K562 (cell line): Measurements from ENCODE around the gene KRT31.

ENCODE experiments used
- JUN ChIP-seq, 2 experiments: sonication (generic) in 1 of 2; formaldehyde crosslinking in 1 of 2; IDR thresholded peaks; 2 replicates each; pipeline versions ENCODE4 v1.6.1 to v1.8.0; 2012 to 2022; ENCODE audit warnings: borderline replicate concordance in 2 of 2, mild to moderate bottlenecking in 2 of 2, improper control_type of control experiment in 1 of 2, low read depth in 1 of 2, low read length in 1 of 2, missing genetic modification reagents in 1 of 2
- SMC3 ChIP-seq: conservative IDR thresholded peaks from 2 replicates; pipeline ENCODE4 v1.6.1; 2011; ENCODE audit warnings: low read depth, low read length, improper control_type of control experiment; ENCODE audit not compliant: insufficient read depth
- TAF7 ChIP-seq: fragments of 450-650 bp; IDR thresholded peaks from 2 replicates; pipeline ENCODE4 v1.6.1; 2016; ENCODE audit warnings: missing genetic modification characterization, missing compliant biosample characterization
- ZKSCAN1 ChIP-seq: fragments of 150-350 bp; IDR thresholded peaks from 2 replicates; pipeline ENCODE4 v1.6.1; 2016; ENCODE audit warnings: low read depth, low read length
- TF ChIP-seq, protein P1 (sequence below), 3 experiments: IDR thresholded peaks in 2 of 3; conservative IDR thresholded peaks in 1 of 3; 2 replicates each; pipeline ENCODE4 v1.5.1; 2011 to 2012; ENCODE audit warnings: low read length in 3 of 3, mild to moderate bottlenecking in 3 of 3, control low read depth in 2 of 3, improper control_type of control experiment in 1 of 3, inconsistent platforms in 1 of 3, low read depth in 1 of 3, mixed read lengths in 1 of 3, moderate library complexity in 1 of 3; ENCODE audit not compliant: insufficient read depth in 2 of 3

DNA sequence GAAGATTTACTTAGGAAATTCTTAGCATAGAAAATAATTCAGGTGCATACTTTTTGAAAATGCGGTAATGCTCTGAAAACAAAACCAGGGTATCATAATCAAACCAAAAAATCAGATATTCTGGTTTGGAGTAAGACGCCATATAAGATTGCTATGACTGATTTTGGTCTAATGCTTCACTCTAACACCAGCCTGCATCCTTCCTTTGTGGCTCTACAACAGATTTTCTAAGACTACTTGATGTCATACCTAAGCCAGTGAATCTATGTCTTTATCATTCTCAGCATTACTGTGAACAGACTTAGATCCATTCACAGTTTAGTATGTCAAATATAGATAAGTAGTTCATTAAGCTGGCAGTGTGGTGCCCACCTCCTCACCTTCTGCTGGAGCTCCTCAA, 28.4 kb downstream of the KRT31 start:
- no peak for TF ChIP-seq ZKSCAN1
- TF ChIP-seq, protein P1, sequence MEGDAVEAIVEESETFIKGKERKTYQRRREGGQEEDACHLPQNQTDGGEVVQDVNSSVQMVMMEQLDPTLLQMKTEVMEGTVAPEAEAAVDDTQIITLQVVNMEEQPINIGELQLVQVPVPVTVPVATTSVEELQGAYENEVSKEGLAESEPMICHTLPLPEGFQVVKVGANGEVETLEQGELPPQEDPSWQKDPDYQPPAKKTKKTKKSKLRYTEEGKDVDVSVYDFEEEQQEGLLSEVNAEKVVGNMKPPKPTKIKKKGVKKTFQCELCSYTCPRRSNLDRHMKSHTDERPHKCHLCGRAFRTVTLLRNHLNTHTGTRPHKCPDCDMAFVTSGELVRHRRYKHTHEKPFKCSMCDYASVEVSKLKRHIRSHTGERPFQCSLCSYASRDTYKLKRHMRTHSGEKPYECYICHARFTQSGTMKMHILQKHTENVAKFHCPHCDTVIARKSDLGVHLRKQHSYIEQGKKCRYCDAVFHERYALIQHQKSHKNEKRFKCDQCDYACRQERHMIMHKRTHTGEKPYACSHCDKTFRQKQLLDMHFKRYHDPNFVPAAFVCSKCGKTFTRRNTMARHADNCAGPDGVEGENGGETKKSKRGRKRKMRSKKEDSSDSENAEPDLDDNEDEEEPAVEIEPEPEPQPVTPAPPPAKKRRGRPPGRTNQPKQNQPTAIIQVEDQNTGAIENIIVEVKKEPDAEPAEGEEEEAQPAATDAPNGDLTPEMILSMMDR (IDR thresholded peaks at IDR 0.05 in 2 of 3, conservative IDR thresholded peaks at IDR 0.05 in 1 of 3; ENCODE audit: insufficient read depth in 2 of 3, low read depth in 1 of 3, low read length in 3 of 3) = no peak
- TF ChIP-seq SMC3 = no peak
- no peak for TF ChIP-seq TAF7 (tag)
- TF ChIP-seq JUN (IDR thresholded peaks at IDR 0.05; ENCODE audit: borderline replicate concordance, low read depth, low read length) = no peak
- TF ChIP-seq JUN (CRISPR knock-in tag; IDR thresholded peaks at IDR 0.05; ENCODE audit: borderline replicate concordance) = no peak
